ENCODE measurements around the gene DOK5. TPM values are rescaled to one million over a fixed set of nuclear protein-coding genes. Genes with fewer than 3 reads are reported as not detected.

DOK5 gene
- total RNA-seq, 2 donors from 2014 or later = 0.14 to 1.2 TPM

DNA sequence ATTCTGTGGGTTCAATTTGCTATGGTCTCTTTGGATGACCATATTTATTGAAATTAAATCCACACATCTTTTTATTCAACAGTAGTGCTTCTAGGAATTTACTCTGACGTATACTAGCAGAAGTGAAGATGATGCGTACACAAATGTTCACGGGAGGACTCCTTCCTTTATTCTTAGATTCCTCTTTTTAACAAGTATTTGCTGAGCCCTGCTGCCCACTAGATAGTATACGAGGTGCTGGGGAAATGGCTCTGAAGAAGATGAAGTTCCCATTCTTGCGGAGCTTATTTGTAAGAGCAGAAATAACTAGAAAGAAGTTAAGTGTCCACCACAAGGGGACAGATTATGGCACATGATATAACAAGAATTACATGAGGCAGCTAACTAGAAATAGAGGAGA, 145.2 kb downstream of the DOK5 start:
- Histone ChIP-seq H3K9me3 (no peaks in the 10 kb centered on the region), H3K4me1 (replicated peaks) (no peaks in the 10 kb centered on the region), H3K4me3 (no peak overlapping the region), H3K36me3 (no peaks in the 10 kb centered on the region), H3K27ac (no peak overlapping the region), H3K27me3 (replicated peaks; ENCODE audit: insufficient read depth) (no peaks in the 10 kb centered on the region)
- intact Hi-C loops (cut with DNase I) = no loop called here
- TF ChIP-seq POLR2AphosphoS5 (IDR thresholded peaks at IDR 0.05) (no peak), CTCF (IDR thresholded peaks at IDR 0.05) (no peak), POLR2A (IDR thresholded peaks at IDR 0.05) (no peak)
- WGBS = 72% methylated on average over 5 of the region's 5 CpGs
- no peak for DNase-seq (ENCODE audit: low spot score)

DNA sequence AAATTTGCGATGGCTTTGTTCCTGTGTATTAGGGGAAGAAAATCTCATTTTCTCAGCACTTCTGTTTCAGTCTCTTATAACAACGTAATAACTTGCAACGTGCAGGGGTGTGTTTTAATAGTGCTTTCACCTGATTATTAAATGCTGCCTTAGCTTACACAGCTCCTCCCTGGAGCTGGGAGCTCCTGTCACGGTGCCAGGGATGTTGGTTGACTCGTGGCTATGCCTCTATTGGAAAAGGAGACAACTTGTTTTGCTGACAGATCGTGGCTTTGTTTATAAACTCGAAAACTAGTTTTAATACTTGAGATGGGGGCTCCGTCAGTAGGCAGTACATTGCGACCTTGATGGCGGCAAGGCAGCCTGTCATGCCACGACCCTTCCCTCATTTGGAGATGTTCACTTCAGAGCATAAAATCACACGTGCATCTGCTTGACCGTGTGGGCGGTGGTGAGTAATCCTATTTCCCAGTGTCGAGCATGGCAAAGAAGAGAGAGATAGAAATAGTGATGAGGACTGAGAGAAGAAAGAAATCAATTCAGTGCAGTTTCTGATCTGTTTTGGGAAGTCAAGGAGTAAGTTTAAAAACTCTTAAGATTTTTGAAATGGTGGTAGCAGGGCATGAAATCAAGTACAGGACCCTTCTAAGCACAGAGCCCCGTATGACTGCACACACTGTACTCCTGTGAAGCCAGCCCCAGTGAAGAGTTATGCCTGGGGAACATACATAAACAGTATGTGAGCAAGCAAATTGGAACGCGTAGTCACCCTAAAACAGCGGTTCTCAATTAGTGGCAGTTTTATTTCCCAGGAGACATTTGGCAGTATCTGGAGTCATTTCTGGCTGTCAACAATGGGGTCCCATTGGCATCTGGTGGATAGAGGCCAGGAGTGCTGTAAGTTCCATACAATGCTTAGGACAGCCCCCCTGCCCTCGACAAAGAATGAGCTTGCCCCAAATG, 147.2 kb downstream of the DOK5 start:
- 58% methylated on average over 20 of the region's 20 CpGs for WGBS
- TF ChIP-seq POLR2AphosphoS5 (IDR thresholded peaks at IDR 0.05) (no peak), POLR2A (IDR thresholded peaks at IDR 0.05) (no peak), CTCF (IDR thresholded peaks at IDR 0.05) (no peak)
- Histone ChIP-seq H3K27me3 (replicated peaks; ENCODE audit: insufficient read depth) (no peaks in the 10 kb centered on the region), H3K4me1 (replicated peaks) (no peaks in the 10 kb centered on the region), H3K4me3 (no peak overlapping the region), H3K36me3 (no peaks in the 10 kb centered on the region), H3K9me3 (no peaks in the 10 kb centered on the region), H3K27ac (no peak overlapping the region)
- DNase-seq (ENCODE audit: low spot score) = no peak
- intact Hi-C loops (cut with DNase I) = no loop called here

GRCh38 chr20:54623991-54624569, 148.7 kb downstream of the DOK5 start:
- Histone ChIP-seq H3K36me3 (no peaks in the 10 kb centered on the region), H3K27me3 (replicated peaks; ENCODE audit: insufficient read depth) (no peaks in the 10 kb centered on the region), H3K27ac (no peak overlapping the region), H3K4me3 (no peak overlapping the region), H3K9me3 (no peaks in the 10 kb centered on the region), H3K4me1 (replicated peaks) (no peaks in the 10 kb centered on the region)
- intact Hi-C loops (cut with DNase I) = no loop called here
- TF ChIP-seq POLR2A (IDR thresholded peaks at IDR 0.05) = no peak
- no peak for TF ChIP-seq POLR2AphosphoS5 (IDR thresholded peaks at IDR 0.05)
- no peak for TF ChIP-seq CTCF (IDR thresholded peaks at IDR 0.05)
- DNase-seq (ENCODE audit: low spot score) = no peak
- 64% methylated on average over 5 of the region's 5 CpGs for WGBS

DNA sequence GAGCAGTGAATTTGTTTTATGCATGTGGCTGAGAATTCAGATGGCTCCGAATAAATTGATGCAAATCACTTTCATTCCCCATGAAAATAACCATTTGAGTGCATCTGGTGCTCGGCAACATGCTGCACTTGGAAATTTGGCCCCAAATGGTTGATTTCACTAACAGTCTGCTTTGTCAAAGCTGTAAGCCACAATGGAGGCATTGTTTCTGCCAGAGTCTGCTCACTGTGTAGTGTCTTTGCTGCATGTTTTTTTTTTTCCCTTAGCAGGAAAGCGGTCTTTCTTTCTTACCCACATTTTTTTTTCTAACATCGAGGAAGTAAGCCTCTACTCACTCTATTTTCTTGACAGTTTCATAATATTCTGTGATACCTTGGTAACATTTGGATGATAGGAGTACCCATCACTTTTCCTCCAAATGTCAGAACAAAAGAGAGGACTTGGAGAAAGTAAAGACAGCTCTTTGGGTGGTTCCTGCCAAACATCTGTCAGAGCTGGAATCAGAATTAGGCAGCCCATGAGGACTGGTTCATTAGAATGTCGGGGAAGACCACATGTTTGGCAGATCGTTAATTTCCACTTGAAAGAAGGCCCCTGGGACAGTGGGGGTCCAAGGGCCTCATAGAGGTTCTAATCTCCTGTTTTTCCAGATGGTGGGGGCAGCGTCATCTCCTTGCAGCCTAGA, 149.5 kb downstream of the DOK5 start:
- DNase-seq (ENCODE audit: low spot score) = no peak
- no peak overlapping the region for H3K27ac ChIP-seq
- TF ChIP-seq CTCF (IDR thresholded peaks at IDR 0.05) (no peak), POLR2A (IDR thresholded peaks at IDR 0.05) (no peak), POLR2AphosphoS5 (IDR thresholded peaks at IDR 0.05) (no peak)
- intact Hi-C loops (cut with DNase I) = no loop called here
- H3K36me3 ChIP-seq = no peaks in the 10 kb centered on the region
- 24% methylated on average over 7 of the region's 7 CpGs for WGBS
- no peaks in the 10 kb centered on the region for H3K27me3 ChIP-seq (replicated peaks; ENCODE audit: insufficient read depth)
- H3K4me1 ChIP-seq (replicated peaks) = no peaks in the 10 kb centered on the region
- H3K4me3 ChIP-seq = no peak overlapping the region
- no peaks in the 10 kb centered on the region for H3K9me3 ChIP-seq

Measured in prostate gland (tissue), 2 donors.